ENCODE measurements around the gene CAVIN4.

Gene CAVIN4

GRCh38 chr9:100577776-100578448 is at the start of gene CAVIN4:
Gene CAVIN4 (plus strand): TSS chr9:100578079. CDS start chr9:100578144, 65 bp downstream.
- no peak for DNase-seq

- DNase-seq: no peak
Measured at GRCh38 chr9:100534401-100534800, 43.5 kb upstream of the CAVIN4 start.

DNA sequence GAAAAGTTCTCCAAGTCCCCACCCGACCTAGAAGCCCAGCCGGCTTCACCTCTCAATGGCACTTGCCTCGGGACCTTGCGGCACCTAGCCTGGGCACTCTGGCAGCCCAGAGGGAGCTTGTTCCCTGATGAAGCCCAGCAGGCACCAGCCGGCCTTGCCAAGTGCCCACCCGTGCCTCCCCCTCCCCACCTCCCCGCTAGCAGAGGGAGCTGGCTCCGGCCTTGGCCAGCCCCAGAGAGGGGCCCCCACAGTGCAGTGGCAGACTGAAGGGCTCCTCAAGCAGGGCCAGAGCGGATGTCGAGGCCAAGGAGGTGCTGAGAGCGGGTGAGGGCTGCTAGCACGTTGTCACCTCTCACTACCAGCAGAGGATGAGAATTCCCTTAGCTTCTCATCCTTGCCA is 37.6 kb upstream of the CAVIN4 start:
- no peak for DNase-seq

GRCh38 chr9:100549048-100549447 is 28.8 kb upstream of the CAVIN4 start:
- DNase-seq: no peak

DNA sequence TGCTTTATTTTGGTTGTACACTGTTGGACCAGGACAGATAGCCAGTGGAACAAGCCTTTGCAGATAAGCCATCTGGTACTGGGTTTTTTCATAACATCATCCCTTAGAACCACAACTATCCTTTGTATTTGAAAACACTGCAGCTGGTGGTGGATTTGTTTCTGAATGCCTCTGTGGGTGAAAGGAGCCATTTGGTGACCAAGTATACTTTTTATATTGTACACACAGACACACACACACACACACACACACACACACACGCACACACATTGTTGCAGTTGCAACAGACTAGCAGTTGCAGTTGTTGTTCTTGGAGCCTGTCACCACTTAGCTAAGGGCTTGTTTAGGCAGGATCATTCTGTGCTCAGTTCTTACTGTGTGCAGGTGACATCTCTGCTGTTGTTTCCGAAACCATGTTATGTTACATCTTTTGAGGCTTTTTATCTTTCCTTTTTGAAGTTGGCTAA is 22.9 kb upstream of the CAVIN4 start:
- no peak for DNase-seq

GRCh38 chr9:100555471-100555870 is 22.4 kb upstream of the CAVIN4 start:
- no peak for DNase-seq

- no peak for DNase-seq
Measured at GRCh38 chr9:100557053-100557452, 20.8 kb upstream of the CAVIN4 start.

- DNase-seq: no peak
Measured at GRCh38 chr9:100561256-100561655, 16.6 kb upstream of the CAVIN4 start.

- no peak for DNase-seq
Measured at GRCh38 chr9:100567856-100568255, 10.0 kb upstream of the CAVIN4 start.

- DNase-seq: no peak
Measured at GRCh38 chr9:100573655-100574260, 4.1 kb upstream of the CAVIN4 start.

DNA sequence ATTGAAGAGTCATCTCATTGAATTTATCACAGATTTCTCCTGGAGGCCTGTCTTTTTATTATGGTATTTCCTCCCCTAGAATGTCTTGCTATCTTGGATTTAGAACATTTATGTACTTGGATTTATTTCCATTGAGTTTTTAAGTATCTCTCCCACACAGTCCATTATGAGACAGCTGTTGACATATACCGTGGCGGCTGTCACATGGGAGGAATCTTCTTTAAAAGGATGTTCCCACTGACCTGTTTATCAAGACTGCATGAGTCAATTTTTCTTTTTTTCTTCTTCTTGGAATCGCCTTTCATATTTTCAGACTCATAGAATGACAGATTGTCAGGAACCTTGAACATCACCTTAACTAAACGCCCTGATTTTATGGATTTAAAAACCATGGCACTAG is 2.9 kb upstream of the CAVIN4 start:
- no peak for DNase-seq

DNA sequence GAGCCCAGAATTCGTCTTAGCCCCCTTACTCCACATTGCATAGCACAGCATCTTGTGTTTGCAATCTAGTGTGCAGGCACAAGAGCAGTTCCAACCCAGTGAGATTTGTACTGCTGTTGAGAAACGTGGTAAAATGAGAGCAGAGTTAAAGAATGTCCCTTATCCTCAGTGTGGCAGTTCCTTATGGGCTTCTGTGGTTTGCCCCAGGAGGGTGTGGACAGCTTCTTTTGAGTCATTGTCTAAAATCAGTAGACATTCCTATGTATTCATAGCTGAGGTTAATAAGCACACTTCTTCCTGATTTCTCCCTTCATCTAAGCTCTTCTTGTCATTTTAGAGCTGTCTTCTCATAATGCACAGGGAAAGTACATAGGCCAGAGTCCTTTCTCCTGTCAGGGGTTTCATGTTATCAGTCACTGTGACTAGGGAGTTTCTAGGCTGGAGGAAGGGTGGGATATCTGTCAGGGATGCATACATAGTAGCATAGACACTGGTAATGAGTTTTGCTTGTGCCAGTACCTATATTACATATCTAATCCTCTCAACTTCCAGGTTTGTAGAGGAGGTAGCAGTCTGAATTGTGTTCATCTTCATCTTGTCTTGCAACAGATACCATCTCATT is 2.0 kb upstream of the CAVIN4 start:
- no peak for DNase-seq

GRCh38 chr9:100578610-100579009 is 731 bp downstream of the CAVIN4 start:
- DNase-seq: no peak

DNA sequence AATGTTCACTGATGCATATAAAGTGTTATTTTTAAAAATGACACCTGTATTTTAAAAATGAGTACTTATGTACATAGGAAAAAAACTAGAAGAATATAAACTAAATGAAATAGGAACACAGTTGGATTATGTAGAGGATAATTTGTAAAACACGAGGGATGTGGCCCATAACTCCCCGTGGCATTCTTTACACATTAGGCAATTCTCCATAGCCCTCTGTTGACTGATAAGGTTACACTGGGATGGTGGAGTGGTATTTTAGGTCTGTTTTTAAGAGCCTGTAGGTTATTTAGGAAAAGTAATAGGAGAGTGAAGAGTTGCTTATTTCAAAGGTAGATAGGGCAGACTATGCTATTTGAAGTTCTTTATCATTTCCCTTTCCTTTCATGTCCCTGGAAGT is 1.8 kb downstream of the CAVIN4 start:
- no peak for DNase-seq

DNA sequence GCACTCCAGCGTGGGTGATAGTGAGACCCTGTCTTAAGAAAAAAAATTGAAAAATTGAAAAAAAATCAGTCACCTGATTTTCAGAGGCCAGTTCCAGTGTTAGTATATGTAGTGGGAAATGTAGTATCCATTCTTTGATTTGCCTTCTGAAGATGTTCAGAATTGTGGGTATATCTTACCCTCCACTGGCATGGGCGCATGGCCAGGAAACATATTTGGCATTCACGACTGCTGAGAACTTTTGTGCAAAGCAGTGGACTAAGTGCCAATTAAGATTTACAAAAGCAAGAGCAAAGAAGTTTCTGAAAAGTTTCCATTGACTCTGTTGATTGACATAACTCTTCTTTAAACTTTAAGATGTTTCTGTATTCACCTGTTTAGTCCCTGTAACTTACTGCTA is 2.4 kb downstream of the CAVIN4 start:
- no peak for DNase-seq

DNA sequence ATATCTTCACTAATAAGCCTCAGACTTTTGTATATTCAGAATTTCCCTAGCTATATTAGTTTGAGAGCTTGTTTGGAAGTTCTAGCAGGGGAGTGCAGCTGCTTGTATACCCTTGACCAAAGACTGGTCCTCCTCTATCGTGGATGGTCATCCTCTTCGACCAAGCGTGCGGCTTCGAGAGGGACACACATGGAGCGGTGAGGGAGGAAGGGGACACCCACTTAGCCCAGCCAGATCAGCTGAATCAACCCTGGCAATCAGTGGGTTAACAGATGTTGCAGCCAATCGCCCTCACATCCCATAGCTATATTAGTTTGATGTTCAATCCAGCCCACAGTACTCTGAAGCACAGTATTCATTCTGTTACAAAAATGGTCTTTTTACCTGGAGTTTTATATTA is 3.2 kb downstream of the CAVIN4 start:
- DNase-seq: no peak

DNA sequence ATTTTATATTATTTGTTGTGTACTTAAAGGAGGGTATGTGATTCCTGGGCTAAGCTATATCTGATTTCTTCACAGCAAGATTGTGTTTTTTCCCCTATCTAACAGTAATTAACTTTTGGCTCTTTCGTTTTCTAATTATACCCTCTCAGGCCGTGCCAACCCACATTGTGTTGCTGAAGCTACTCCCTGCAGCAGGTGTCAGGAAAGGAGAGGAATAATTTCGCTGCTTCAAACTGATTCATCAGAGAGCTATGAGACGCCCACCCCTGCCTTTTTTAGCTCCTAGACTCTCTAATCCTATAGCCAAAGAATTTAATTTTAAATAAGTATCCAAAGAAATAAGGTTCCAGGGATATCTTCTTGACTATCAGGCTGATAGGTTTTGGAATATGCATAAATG is 3.8 kb downstream of the CAVIN4 start:
- no peak for DNase-seq

DNA sequence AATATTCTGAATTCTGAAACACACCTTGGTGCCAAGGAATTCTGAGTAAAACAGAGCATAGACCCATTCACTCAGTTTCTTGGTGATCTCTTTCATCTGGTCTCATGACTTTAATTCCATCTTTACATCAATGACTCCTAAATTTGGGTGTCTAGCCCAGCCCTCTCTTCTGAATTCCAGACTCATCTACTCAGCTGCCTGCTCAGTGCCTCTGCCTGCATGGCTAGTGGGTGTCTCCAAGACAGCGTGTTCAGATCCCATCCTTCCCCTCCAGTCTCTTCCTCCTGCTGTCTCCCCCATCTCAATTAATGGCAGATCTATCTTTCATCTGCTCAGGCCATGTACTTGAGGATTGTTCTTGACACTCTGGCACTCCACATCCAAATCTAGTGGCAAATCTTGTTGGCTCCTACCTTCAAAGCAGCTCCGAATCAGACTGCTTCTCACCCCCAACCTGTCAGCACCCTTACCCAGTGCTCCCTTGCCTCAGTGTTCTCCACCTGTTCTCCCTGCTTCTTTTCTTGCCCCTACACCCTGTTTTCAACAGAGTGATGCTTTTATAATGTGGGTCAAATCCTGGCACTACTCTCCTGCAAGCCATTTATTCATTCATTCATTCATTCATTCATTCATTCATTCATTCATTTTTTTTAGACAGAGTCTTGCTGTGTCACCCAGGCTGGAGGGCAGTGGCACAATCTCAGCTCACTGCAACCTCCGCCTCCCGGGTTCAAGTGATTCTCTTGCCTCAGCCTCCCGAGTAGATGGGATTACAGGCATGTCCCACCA is 5.3 kb downstream of the CAVIN4 start:
- DNase-seq: no peak

- no peak for DNase-seq
Measured at GRCh38 chr9:100584951-100585350, 7.1 kb downstream of the CAVIN4 start.

DNA sequence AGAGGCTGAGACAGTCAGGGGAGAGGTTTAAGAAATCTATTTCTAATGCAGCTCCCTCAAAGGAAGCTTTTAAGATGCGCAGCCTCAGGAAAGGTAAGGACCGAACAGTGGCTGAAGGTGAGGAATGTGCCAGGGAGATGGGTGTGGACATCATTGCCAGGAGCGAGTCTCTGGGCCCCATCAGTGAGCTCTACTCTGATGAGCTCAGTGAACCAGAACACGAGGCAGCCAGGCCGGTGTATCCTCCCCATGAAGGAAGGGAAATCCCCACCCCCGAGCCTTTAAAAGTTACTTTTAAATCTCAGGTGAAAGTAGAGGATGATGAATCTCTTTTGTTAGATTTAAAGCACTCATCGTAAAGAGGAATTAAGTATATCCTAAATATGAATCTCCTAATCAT is 8.2 kb downstream of the CAVIN4 start:
- DNase-seq: no peak

DNA sequence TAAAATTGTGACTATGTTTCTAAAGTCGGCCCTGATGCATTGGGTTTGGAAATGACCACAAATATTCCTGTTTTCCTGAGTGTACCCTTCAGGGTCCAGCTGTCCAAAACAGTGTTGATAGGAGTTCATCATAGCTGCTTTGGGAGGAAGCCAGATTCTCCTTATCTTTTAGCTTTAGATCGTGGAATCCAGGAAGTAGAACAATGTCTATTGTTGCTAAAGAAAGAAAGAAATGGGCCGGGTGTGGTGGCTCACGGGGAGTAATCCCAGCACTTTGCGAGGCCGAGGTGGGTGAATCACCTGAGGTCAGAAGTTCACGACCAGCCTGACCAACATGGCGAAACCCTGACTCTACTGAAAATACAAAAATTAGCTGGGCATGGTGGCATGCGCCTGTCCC is 9.5 kb downstream of the CAVIN4 start:
- no peak for DNase-seq

DNA sequence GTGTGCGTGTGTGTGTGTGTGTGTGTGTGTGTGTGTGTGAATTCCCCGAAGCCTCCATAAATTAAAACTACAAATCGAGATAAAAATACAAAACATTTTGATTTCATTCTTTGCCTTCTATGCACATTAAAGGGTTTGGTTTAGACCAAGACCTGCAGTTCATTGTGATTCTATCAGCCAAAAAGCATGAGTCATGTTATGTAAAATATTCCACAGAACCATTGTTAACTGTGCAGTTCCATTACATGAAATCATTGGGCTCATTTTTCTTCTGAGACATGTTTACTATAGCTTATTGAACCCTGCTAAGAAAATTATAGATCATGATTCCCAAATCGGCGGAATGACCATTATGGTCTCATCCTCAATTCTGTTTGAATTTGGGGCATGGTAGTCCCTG is 11.7 kb downstream of the CAVIN4 start:
- DNase-seq: no peak

DNA sequence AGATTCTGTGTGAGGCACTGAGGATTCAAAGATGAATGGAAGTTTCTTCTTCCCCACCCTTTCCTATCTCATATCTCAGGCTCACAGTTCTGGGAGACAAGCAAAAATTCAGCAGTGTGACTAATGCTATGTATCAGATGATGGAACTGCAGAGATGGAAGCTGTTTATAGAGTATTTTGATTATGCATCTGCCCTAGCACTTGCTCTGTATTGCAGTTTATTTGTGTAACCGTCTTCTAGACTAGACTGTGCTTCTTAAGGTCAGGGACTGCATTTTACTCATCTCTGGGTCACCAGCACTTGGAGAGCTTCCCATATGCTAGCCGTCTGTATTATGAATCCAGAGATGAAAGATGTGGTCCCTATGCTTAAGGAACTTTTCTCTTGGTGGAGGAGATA is 12.6 kb downstream of the CAVIN4 start:
- no peak for DNase-seq

DNA sequence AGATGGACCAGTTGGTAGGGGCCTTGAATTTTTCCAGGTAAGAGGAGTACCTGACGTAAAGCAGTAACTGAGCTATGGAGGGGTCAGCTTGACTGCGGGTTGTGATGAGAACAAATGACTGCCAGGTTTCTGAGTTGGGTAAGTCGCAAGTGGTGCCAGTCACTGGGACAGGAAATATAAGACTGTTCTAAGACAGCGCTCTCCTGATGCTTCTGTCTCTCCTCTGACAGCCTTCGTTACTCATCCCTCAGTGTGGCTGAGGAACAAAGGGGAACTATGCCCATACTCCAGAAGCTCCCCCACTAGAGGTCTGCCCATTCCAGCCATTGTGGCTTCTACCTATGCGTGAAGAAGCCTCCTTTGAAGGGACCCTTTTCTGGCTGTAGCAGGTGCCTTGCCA is 13.3 kb downstream of the CAVIN4 start:
- DNase-seq: no peak

Data from DMS53 (cell line).